Fibroblast of peridontal ligament (primary cell): ENCODE results near the gene PPP1R3C.

ENCODE experiments used
- DNase-seq: peaks from one replicate; pipeline ENCODE4 v3.0.0-alpha.2; 2010; ENCODE audit errors: extremely low read depth

The PPP1R3C gene

GRCh38 chr10:91601212-91601611 lies 31.7 kb downstream of the PPP1R3C start:
- no peak for DNase-seq

DNA sequence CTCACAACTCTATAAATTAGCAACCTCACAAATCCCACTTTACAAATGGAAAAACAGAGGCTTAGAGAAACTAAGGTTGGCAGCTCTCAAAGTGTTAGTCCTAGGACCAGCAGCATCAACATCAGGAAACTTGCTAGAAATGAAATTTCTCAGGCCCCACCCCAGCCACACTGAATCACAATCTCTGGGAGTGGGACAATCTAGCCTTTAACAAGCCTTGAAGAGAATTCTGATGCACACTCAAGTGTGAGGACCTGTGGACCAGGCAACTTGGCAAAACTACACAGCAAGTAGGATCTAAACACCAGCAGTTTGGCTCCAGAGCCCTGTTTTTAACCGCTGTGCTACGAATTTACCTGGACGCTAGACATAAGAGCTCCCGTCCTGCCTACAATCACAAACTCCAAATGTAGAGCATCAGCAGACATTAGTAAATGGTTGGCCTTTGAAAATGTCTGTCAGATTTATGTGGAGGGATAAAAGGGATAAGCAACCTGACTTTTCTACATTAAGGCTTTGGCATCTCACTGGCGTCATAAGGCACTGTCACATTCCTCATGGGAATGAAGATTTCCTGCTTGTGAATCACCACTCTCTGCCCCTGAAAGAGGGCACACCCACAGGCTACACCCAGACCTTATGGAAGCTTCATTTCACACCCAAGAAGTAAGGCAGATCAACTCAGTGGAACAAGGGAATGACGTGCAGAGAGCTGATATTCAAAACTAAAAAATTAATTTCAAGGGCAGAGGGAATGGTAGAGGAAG lies 34.5 kb downstream of the PPP1R3C start:
- DNase-seq = peak; percentile 72

GRCh38 chr10:91597197-91597881 lies 35.5 kb downstream of the PPP1R3C start:
- DNase-seq = peak; percentile 64

GRCh38 chr10:91596825-91597196 lies 36.1 kb downstream of the PPP1R3C start:
- peak; percentile 84 for DNase-seq

DNA sequence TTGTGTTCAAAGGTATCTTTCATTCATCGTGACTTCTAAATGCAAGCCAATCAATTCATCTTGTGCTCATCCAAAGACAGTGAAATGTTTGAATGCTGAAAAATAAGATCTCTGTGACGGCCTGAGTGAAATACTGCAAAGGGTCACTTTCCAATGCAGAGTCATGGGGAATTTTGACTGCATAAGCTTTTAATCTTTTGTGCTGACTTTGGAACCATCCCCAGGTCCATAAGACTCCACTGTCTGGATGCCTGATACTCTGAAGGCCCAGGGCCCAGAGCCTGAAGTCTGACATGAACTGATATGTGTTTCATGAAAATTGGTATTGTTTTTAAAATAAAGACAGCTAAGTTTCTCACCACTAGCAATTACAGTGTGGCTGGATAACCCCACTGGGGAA lies 39.0 kb downstream of the PPP1R3C start:
- DNase-seq = peak; percentile 50

GRCh38 chr10:91593366-91593765 lies 39.5 kb downstream of the PPP1R3C start:
- no peak for DNase-seq

- no peak for DNase-seq
Observed at GRCh38 chr10:91592266-91592975, 40.5 kb downstream of the PPP1R3C start.

DNA sequence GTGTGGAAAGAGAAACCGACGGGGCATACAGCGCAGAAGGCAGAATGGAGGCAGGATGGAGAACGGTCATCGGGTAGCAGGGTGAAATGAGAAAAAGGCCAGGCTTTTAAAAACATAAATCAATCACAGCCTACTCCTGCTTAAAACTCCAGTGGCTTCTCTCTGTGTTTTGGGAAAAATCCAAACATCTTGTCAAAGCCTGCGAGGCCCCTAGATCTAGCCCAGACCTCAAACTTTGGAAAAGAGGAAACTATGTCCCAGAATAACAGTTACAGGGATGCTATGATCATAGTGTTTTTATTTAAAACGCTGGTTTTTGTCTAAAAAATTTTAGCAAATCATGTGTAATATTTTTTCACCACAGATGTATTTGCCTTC lies 41.1 kb downstream of the PPP1R3C start:
- DNase-seq = peak; percentile 59

DNA sequence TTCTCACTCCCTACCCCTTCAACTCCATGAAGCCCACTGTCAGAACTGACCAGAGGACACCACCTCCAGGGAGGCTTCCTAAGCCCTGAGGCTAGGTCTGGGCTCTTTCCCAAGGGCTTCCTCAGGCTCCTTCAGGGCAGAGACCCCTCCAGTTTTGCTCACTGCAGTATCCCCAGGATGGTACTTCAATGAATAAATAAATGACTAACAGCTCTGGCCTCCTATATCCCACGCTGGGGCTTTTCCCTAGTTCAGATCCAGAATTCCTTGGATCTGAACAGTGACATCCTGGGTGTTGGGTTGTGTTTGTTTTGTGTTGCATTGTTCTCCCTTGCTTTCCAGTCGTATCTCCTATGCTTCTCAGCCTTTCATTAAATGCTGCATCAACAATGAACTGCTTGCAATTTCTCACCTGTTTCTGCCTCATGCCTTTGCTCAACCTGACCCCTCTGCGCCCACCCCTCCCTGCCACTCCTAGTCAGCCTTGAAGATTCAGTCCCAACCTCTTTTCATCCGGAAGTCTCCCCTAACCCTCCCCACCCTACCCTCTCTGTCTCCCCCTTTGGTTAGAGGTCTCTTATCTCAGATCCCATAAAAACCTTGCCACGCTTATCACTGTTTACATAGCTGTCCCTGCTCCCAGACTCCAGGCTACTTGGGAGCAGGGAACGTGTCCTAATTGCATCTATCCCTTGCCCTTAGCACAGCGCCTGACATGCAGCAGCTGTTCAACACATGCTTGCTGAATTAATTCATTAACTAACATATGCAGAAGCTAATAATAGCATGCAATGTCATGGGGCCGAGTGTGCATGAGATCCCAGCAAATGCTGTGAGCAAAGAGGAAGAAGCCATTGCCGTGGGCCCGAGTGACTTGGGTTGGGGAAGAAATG lies 41.7 kb downstream of the PPP1R3C start:
- peak; percentile 46 for DNase-seq

DNA sequence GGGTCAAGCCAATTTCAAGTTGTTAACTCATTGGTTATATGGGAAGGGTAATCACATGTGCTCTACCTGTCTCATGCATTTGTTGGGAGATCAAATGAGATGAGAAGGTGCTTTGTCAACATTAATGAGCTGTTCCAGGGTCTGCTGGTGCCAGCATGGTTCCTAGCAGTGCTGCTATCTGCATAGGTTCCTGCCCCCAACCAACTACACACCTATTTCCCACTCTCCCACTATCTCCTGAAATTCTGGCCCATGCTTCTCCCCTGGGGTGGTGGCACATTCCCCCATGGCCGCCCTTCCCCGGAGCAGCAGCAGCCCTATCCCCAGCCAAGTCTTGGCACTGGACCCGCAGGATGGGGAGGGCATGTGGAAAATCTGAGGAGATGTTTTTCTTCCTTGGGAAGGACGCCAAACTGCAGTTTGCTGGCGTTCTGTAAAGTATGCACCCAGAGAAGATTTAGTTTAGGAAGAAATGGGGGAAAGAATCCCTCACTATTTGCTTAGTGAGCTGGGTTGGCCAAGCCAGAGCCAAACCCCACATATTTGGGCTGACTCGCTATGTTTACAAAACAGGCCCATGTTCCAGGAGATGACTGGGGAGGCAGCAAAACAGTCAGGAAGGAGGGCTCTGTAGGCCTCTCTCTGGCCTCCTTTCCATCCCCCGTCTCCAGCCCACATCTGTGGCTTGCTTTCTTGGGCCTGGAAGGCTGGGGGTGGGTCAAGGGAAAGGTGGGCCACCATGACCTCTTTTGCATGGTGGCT lies 42.5 kb downstream of the PPP1R3C start:
- DNase-seq = peak; percentile 99

- no peak for DNase-seq
Observed at GRCh38 chr10:91589658-91590035, 43.2 kb downstream of the PPP1R3C start.

- peak; percentile 21 for DNase-seq
Observed at GRCh38 chr10:91589015-91589657, 43.7 kb downstream of the PPP1R3C start.

DNA sequence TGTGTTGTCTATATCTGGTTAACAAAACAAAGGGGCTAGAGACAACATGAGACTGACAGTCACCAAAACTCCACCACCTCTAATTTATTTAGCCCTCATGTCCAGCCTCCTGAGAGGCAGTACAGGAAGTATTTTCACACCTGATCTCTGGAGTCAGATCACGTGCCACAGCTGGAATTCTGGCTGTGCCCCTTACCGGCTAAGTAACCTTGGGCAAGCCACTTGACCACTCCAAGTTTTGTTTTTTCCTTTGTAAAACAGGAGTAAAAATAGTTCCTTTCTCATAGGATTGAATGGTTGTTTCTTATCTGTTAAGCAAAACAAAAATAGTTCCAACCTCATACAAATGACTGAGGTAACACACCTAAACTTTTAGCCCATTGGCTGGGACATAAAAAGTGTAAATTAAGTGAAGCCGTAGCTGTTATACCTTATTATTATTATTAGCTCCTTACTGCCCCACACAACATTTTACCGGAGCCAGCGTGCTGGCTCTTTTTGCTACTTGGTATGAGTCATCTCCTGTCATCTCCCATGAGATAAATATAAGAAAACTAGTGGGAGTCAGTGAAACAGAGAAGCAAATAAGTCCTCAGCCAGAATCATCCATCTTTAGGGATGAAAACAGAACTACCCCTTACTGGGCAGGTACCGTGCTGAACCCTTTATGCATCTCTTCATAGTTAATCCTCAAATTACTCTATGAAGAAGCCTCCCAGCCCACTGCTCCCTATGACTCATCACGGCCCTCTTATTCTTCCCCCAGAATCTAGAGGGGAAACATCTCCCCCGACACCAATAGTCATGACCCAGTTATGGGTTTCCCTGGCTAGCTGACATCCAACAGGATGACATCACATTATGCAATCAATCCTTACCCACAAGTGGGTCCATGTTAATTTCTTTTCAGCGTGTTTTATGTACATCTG lies 44.9 kb downstream of the PPP1R3C start:
- DNase-seq = peak; percentile 81

DNA sequence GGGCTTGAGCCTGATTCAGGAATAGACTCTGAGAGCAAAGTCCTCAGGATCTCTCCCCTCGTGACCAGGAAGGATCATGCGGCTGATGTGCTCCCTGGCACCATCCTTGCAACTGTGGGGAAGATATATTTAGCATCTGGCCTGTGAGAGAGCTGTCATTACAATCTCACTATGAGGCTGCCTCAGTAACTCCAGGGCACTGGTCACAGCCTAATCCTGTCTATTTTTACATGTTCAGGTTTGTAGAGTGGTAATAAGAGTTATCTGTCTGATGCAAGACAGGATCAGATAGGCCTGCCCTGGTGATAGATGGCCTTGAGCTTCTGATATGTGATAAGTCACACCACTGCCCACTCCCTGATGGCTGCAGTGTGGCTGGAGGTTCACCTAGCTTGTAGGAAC lies 50.7 kb downstream of the PPP1R3C start:
- no peak for DNase-seq

- DNase-seq = peak; percentile 96
Observed at GRCh38 chr10:91579329-91579985, 53.4 kb downstream of the PPP1R3C start.
